Stimulated activated CD4-positive, alpha-beta T cell treated with anti-CD3 and anti-CD28 coated beads, Interleukin-15, amount 100 ng/mL, for 1 hour (primary cell): Measurements from ENCODE around the gene ARAP3.

Experiments
- DNase-seq, 2 donors: peaks; one replicate each; pipeline ENCODE4 v3.0.0-alpha.2; 2020; ENCODE audit warnings: low read depth in 1 of 2, low spot score in 1 of 2

ARAP3 gene

GRCh38 chr5:141701360-141702119 is 19.5 kb upstream of the ARAP3 start:
- DNase-seq = no peak

- no peak for DNase-seq
These were observed 15.6 kb upstream of the ARAP3 start for GRCh38 chr5:141697586-141697985.

DNA sequence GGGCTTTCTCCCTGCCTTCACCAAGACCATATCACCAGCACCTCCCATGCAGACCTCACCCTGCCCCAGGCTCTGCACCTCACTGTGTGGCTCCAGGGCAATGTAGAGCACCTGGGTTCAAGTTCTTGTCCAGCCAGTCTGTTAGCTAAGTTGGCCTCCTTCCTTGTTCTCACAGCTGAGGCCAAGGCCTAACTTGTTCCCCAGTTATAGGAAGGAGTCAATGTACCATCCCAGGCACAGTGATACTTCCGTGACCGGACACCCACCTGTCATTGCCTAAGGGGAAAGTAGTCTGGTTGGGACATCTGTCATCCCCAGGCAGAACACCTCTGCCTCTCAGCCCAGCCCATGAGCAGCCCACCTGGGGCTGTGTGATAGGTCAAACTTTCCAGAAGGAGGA is 14.4 kb upstream of the ARAP3 start:
- no peak for DNase-seq

DNA sequence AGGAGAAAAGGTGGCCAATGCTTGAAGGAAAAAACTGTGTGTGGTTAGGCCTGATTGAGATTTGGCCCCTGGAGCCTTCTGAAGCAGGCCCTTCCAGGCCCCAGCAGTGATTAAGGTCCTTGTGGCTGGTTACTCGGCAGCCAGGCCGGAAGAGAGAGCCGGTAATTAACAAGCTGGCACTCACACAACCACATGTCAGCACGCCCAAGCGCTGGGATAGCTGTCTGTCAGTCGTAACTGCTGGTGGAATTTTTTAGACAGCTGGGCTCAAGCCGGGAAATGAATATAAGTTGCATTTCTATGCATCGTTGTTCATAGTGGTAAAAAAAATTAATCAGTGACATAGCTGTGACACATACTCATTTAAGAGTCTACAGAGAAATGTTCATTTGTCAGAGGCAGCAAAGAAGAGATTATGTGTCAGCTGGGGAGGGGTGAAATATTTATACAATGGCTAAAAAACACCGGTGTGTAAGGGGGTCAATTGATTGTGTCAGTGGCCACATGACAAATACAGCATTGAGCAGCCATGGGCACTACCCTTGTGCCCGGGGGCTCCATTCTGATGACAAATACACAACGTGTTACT is 13.7 kb upstream of the ARAP3 start:
- no peak for DNase-seq

GRCh38 chr5:141694479-141694878 is 12.4 kb upstream of the ARAP3 start:
- DNase-seq = no peak

- peak; percentile 45 to 64 for DNase-seq
These were observed 11.1 kb upstream of the ARAP3 start for GRCh38 chr5:141692919-141693725.

DNA sequence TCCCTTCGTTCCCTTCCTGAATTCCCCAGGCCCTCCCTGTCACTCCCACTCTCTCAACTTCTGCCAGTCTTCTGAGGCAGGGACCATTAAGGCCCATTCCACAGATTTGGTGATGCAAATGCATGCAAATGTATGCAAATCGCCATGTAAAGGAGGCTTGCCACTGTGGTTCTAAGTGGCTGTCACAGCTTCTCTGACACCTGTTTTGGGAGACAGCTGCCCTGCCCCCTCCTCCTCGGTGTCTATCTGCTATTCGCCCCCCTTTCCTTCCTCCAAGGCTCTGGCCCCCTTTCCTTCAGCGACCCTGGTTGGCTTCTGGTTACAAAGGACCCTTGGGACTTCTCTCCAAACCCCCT is 10.5 kb upstream of the ARAP3 start:
- no peak for DNase-seq

- peak; percentile 73 to 86 for DNase-seq
These were observed 10.0 kb upstream of the ARAP3 start for GRCh38 chr5:141691867-141692532.

DNA sequence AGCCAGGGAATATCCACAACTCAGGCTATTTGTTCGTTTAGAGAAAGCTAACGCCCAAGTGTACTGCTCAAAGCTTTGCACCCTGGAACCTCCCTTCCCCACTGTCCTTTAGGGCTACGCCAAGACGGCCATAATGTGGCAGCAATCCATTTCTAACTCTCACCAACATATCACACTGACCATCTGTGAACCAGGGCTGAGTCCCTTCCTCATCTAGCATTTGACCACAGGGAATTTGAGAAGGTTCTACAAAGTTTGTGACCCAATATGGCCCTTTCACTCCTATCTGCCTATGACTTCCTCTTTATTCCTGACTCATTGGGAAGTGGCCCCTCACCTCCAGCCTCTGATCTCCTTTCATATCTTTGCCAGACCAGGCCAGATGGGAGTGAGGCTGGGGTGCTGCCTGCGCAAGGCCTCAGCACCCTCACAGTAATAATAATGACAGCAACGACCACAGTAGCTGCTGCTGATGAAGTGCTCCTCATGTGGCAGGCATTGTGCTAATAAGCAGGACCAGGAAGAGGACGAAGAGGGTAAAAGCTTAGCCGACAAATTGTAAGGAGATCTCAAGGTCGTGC is 9.3 kb upstream of the ARAP3 start:
- DNase-seq = no peak

GRCh38 chr5:141686648-141687416 is 4.8 kb upstream of the ARAP3 start:
- DNase-seq = no peak

GRCh38 chr5:141685591-141685990 is 3.6 kb upstream of the ARAP3 start:
- no peak for DNase-seq

GRCh38 chr5:141683596-141684141 is 1.6 kb upstream of the ARAP3 start:
- no peak for DNase-seq

- DNase-seq = no peak
These were observed 735 bp downstream of the ARAP3 start for GRCh38 chr5:141681295-141681694.

GRCh38 chr5:141680751-141681201 is 1.3 kb downstream of the ARAP3 start:
- DNase-seq = no peak

DNA sequence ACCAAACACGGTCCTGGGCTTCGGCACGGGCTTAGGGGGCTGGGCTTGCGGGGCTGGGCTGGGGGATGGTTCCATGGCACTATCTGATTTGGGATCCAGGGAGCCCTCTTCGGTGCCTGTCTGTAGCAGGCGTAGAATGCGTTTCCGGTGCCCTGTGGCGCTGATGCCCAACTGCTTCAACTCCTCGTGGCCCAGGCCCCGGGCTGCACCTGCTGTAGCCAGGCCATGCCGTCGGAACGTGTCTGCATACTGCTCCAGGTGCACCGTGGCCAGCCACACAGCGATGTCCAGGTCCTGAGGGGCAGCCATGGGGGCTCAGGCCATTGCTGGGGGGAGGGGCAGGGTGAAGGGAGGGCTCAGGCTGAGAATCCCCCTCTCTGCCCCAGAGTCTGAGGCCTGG is 1.9 kb downstream of the ARAP3 start:
- no peak for DNase-seq

DNA sequence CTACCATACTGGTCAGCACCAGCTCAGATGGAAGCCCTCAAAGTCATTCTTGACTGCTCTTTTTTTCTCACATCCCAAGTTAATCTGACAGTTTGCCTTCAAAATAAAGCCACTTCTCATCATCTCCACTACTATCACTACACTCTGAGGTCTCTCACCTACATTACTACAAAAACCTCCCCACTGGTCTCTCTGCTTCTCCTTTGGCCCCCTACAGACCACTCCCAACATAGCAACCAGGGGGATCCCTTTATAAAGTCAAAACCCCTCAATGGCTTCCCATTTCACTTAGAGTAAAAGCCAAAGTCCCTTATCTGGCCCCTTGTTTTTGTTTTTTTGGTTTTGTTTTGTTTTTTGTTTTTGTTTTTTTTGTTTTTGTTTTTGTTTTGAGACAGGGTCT is 4.6 kb downstream of the ARAP3 start:
- DNase-seq = no peak

DNA sequence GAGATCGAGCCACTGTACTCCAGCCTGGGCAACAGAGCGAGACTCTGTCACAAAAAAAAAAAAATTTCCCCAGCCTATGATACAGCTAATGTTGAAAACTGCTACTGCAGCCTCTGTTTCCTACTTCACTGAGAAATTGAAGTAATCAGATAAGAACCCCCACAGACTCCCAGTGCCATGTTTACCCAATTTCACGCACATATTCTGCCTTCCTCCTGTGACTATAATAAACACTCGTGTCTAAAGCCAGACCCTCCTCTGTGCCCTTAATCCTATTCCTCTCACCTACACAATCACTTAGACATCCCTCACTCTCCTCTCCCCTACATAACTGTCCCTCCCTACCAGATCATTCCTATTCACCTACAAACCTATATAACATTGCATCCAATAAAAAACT is 6.4 kb downstream of the ARAP3 start:
- no peak for DNase-seq

DNA sequence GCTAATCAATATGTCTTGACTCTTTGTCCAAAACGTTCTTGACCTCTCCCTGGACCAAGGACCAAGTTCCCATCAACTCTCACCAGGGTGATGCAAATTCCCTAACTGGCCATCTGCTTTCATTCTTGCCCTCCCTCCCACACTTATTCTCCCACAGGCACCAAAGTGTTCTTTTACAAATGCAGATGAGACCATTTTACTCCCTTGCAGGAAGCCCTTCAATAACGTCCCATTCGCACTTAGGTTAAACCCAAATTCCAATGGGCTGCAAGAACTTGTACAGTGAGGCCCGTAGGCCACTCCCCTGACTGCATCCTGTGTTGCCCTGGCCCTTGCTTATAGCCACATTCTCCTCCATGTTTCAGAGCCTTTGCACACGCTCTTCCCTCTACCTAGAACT is 7.3 kb downstream of the ARAP3 start:
- DNase-seq = no peak

- no peak for DNase-seq
These were observed 8.9 kb downstream of the ARAP3 start for GRCh38 chr5:141672841-141673813.
